HG03175 (cell line): Measurements from ENCODE around the gene AKR1B1.

Source experiments
- ATAC-seq: cut with Tn5 transposase; IDR thresholded peaks from one replicate; pipeline ENCODE4 v1.9.1; 2021; ENCODE audit warnings: mild to moderate bottlenecking, moderate library complexity; ENCODE audit not compliant: unreplicated experiment

The AKR1B1 gene

DNA sequence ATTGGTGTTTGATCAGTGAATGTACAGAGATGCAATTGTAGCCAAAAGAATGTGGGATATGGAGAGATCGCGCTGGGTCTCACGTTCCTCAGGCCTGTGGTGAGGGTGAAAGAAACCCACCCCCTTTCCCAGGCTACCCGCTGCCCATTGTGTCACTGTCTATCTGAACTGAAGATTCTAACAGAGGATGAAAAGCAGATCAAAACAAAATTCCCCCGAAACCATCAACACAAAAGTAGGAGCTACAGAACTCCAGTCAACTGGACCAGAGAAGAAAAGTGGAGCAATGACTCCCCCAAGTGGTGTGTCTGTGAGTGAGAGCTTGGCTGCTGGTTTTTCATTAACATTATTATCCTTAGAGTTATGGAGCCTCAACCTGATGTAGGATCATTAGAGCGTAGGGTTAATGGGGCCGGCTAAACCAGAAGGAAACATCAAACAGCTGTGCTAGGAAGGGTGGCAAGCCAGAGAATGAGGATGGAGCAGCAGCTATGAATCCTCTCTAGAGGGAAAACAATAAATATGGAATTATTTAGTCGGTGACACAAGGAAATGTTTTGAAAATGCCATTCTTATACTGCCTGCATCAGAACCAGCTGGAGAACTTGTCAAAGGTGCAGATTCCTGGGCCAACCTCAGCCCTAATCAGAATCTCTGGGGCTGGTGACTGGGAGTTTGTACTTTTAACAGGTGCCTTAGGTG, 38.3 kb downstream of the AKR1B1 start:
- no peak for ATAC-seq

DNA sequence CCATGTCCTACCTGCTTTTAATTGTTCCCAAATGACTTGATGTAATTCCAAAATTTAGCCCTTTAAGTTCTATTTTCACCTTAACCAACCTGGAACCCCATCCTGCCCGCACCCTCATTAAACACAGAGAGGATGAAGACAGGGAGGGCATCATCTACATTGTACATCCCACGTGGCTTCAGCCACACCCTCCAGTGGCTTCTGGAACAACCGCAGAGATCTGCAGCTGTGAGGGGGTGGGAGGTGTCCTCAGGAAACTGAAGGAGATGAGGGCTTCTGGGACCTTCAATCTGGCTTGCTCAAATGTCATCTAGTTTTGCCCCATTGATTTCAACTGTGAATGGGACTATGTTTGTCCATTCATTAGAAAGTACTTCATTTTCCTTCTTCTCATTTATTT, 39.0 kb downstream of the AKR1B1 start:
- ATAC-seq: no peak

DNA sequence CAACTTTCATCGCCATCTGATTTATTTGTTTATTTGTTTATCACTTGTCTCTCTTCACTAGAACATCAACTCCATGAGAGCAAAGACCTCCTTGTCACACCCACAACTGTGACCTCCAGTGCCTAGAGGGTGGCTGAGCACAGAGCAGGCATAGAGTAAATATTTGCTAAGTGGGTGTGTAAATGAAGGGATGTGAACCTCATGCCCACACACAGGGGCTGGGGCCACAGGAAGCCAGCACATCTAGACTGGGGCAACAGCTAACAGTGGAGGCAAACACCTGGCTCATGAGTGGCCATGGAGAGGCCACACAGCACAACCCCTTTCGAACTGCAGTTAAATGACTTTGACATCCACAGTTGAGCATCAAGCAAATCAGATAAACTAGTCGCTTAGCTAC, 39.8 kb downstream of the AKR1B1 start:
- ATAC-seq: no peak

DNA sequence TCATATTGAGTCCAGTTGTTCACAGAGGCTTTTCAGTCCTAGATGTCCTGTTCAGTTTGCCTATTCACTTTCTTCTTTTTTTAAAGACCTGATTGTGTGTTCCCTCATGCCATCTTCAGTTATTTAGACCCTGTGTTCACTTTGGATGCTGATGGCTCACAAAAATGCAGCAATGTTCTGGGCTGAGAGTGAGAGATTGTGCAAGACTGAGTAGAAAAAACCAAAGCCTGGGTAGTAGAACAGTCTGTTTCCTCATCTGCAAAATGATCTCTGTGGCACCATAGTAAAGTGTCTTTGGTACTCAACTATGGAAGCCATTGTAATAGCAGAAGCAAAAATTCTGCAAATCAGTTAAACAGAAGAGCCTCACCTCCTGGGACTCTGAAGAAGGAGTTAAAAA, 43.2 kb downstream of the AKR1B1 start:
- no peak for ATAC-seq

DNA sequence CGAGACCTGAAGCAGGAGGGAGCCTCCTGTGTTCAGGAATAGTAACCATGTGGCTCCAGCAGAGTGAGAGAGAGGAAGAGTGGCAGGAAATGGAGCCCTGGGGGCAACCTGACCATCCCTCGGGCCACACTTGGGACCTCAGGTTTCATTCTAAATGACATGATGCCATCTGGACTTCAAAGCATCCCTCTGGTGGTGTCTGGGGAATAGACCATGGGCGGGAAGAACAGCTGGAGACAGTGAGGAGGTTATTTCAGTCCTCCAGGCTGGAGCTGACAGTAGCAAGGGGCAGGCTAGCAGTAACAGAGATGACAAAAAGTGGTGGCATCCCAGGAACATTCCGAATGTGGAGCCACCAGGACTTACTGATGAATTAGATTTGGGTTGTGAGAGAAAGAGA, 44.8 kb downstream of the AKR1B1 start:
- ATAC-seq: no peak

DNA sequence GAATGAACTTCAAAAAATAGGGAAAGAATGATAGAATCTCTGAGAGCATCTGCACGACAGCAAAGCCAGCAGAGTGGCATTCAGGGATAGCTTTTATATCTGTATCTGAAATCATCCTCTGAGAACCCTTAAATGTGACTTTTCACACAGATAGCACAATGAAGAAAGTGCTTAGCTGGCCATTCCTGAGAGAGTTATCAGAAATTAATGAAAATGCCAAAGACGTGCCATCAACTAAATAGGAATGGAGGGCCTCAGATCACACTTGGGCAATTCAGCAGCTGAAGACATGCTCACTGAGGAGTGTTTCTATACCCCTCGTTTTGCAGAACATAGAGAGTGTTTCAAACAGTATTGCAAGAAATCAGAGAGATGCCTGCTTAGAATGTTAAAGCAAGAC, 51.6 kb downstream of the AKR1B1 start:
- no peak for ATAC-seq

DNA sequence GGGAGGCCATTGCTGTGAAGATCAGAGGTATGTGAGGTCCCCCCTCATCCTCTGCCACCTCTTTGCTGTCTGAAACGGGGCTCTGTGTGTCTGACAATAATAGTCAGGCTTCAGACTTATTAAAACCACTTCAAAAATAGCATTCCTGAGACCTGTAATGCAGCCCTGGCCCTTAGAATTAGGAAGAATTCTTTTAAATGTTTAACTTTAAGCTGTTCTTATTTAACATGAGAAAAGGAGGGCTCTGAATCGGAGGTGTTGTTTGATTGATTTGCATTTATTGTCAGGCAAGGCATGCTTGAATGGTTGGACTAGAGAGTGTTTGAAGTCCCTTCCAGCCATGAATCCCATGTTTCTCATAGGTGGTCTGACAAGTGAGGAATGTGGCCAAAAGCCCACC, 52.5 kb downstream of the AKR1B1 start:
- ATAC-seq: no peak

DNA sequence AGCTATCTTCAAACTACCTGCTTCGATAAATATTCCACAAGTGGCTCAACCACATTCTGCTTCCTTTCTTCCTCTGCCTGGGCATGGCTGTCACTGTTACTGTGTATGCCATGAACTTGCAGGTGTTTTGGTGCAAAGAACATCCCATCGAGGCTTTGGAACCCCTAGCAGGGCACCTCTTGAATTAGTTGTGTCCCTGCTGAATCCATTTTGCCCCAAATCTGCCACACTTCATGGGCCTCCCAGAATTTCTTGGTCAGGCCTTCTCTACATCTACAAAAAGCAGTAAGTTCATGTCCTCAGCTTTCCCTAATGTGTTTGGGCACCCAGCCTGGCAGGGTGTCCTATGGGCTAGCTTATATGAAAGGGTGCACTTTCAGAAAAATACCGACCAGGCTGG, 53.6 kb downstream of the AKR1B1 start:
- ATAC-seq: no peak

DNA sequence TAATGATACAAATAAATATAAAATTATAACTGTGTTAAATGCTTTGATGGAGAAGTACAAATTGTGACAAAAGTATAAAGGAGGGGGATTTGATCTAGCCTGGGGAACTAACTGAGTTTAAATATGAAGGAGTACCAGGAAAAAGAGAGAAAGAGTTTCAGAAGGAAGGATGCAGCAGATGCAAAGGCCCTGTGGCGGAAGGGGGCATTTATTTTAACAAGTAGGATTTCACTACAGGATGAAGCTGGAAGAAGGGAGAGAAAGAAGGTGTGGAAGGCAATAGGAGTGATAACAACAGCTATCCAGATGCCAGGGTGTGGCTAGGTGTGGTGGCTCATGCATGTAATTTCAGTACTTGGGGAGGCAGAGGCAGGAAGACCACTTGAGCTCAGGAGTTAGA, 55.8 kb downstream of the AKR1B1 start:
- no peak for ATAC-seq

DNA sequence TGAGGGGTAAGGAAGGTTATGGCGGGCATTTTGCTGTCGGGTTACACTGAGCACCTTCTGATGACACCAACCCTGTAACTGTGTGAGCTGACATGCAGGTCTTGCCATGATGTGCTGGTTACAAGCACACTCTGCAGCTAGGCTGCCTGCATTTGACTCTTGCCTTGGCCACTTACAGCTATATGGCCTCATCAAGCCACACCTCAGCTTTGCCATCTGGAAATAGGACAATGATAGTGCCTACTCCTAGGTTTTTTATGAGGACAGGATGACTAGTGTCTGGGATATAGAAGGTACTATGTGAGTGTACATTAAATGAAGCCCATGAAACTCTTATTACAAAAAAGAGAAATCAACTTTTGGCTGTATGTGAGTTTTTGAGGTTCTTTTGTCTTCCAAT, 58.0 kb downstream of the AKR1B1 start:
- no peak for ATAC-seq

DNA sequence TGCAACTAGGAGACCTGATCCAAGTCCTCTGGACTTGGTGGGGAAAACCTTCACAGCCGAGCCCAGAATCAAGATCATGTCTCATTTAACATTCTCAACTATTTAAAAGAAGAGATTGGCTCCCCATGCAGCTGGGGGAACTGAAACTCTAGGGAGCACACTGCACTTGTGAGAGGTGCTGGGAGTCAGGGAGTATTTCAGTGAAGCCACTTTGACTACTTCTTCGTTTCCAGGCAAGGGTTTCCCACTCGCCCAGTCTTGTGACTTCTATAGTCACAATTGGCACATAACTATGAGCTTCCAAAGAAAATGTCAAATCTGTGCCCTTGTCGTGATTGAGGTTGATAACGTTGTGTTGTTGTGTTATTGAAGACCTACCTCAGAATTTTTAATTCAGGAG, 62.9 kb downstream of the AKR1B1 start:
- no peak for ATAC-seq

DNA sequence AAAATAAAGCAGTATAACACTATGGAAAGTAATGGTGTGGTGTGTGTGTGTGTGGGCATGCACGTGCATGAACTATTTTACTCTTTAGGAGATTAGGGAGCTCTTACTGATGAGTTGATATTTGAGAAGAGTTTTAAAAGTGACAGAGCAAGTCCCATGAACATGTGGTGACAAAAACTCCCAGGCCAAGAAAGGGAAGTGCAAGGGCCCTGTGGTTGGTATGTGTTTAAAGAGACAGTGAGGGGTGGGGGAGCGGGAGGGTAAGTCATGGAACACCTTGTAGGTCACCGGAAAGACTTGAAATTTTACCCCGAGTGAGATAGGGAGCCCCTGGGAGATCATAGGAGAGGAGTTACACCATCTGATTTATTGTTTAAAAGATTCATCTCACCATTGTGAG, 63.3 kb downstream of the AKR1B1 start:
- ATAC-seq: no peak

DNA sequence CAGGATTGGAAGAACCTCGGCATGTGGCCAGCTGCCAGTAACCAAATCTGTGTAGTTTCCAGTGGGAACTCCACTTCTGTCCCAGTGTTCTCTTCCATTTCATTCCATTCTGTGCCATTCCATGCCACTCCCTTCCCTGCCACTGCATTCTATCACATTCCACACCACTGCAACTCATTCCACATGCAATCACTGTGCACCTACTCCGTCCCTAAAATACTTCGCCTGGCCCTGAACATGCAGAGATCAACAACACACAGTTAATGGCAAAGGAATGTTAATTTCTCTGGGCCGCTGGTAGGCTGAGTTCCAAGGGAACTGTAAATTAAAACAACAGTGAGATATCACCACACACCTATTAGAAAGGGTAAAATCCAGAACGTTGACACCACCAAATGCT, 64.8 kb downstream of the AKR1B1 start:
- ATAC-seq: no peak
